HG03521 (cell line): Measurements from ENCODE around the gene ARL13B.

Source experiments
- ATAC-seq: cut with Tn5 transposase; IDR thresholded peaks from one replicate; pipeline ENCODE4 v1.9.1; 2021; ENCODE audit warnings: mild to moderate bottlenecking, moderate library complexity; ENCODE audit not compliant: unreplicated experiment

The ARL13B gene

GRCh38 chr3:94095111-94095510 lies 115.2 kb downstream of the ARL13B start:
- ATAC-seq, result no peak

DNA sequence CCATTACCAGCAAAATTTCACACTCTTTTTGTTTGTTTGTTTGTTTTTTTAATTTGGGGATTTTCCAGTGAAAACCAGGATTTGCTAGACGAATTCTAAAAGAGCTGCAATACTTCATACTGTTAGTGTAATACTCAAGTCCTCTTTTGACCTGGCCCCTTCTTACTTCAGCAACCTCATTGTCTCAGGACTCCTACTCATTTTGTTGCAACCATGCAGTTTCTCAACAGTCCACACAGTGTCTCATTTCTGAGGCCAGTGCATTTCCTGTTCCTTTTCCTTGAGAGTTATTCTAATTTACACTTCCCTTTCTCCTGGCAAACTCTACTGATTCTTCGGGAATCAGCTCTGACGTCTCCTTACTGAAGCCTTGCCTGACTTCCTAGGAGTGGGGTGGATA lies 118.5 kb downstream of the ARL13B start:
- no peak for ATAC-seq

DNA sequence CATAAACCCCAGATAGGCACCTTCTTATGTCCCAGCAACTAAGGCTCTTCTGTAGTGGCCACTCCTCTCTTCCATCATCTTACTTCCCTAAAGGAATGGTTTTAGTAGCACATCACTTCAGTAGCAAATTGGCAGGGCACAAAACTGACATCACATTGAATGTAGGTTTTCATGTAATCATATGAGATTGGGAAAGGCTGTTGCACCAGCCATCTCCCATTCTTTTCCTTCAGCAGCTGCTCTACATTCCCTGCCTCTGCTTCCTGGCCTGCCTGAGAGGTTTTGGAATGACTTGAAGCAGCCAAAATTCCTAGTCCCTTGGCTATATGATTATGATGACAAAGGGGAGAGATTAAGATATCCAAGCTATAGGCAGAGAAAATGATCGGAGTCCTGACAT lies 119.4 kb downstream of the ARL13B start:
- ATAC-seq, result no peak

- no peak for ATAC-seq
Measured at GRCh38 chr3:94101860-94102259, 121.9 kb downstream of the ARL13B start.
